OCI-LY1 (cell line): ENCODE measurements around the gene ATP11B.

Experiments
- H2AFZ ChIP-seq: fragments of 200-600 bp; sonication (generic), shearing (Covaris generic); 2 replicates; pipeline ENCODE4 v1.6.0; 2014; ENCODE audit warnings: antibody characterized with exemption, mild to moderate bottlenecking, low read length
- H3F3A ChIP-seq: fragments of 200-600 bp; sonication (generic), shearing (Covaris generic); 2 replicates; pipeline ENCODE4 v1.6.0; 2014; ENCODE audit warnings: mild to moderate bottlenecking, antibody characterized with exemption, low read length, moderate library complexity; ENCODE audit not compliant: insufficient read depth
- H3K27ac ChIP-seq: fragments of 200-600 bp; sonication (generic); 2 replicates; pipeline ENCODE4 v1.5.1; 2014; ENCODE audit warnings: low read length, mixed run types, mild to moderate bottlenecking, low read depth; ENCODE audit not compliant: poor library complexity, severe bottlenecking
- H3K27me3 ChIP-seq: fragments of 200-600 bp; sonication (generic); 2 replicates; pipeline ENCODE4 v1.6.0; 2014; ENCODE audit warnings: antibody characterized with exemption, mild to moderate bottlenecking, low read length, moderate library complexity; ENCODE audit not compliant: insufficient read depth
- H3K36me3 ChIP-seq: fragments of 200-600 bp; sonication (generic); 2 replicates; pipeline ENCODE4 v1.6.1; 2014; ENCODE audit warnings: mild to moderate bottlenecking, antibody characterized with exemption, low read length, moderate library complexity, mixed read lengths; ENCODE audit not compliant: insufficient read depth
- H3K4me1 ChIP-seq: fragments of 200-600 bp; sonication (generic); 2 replicates; pipeline ENCODE4 v1.5.1; 2014; ENCODE audit warnings: mild to moderate bottlenecking, low read length, moderate library complexity; ENCODE audit not compliant: insufficient read depth, severe bottlenecking
- H3K4me2 ChIP-seq: fragments of 200-600 bp; sonication (generic), shearing (Covaris generic); 2 replicates; pipeline ENCODE4 v1.6.1; 2014; ENCODE audit warnings: low read length
- H3K4me3 ChIP-seq: fragments of 200-600 bp; sonication (generic); 2 replicates; pipeline ENCODE4 v1.5.1; 2014; ENCODE audit warnings: low read length, low read depth, mild to moderate bottlenecking, mixed read lengths; ENCODE audit not compliant: poor library complexity, severe bottlenecking
- H3K79me2 ChIP-seq: fragments of 200-600 bp; shearing (Covaris generic); 2 replicates; pipeline ENCODE4 v1.6.1; 2016; ENCODE audit warnings: mixed run types, low read length, mixed read lengths; ENCODE audit not compliant: insufficient read depth
- H3K9ac ChIP-seq: fragments of 200-600 bp; sonication (generic), shearing (Covaris generic); 2 replicates; pipeline ENCODE4 v1.6.1; 2014; ENCODE audit warnings: mild to moderate bottlenecking, low read length, mixed read lengths
- H3K9me2 ChIP-seq: fragments of 200-600 bp; sonication (generic), shearing (Covaris generic); 2 replicates; pipeline ENCODE4 v1.6.1; 2014; ENCODE audit warnings: low read depth, mild to moderate bottlenecking, low read length, mixed read lengths
- H3K9me3 ChIP-seq: fragments of 200-600 bp; shearing (Covaris generic); 2 replicates; pipeline ENCODE4 v1.6.1; 2014; ENCODE audit warnings: low read length, mixed read lengths
- H4K20me1 ChIP-seq: fragments of 200-600 bp; sonication (generic), shearing (Covaris generic); 2 replicates; pipeline ENCODE4 v1.6.0; 2016; ENCODE audit warnings: mild to moderate bottlenecking, low read length; ENCODE audit not compliant: insufficient read depth
- EZH2 ChIP-seq: fragments of 200-600 bp; sonication (generic), shearing (Covaris generic); IDR thresholded peaks from 2 replicates; pipeline ENCODE4 v1.8.0; 2017; ENCODE audit warnings: borderline replicate concordance, mixed run types, mild to moderate bottlenecking, antibody characterized with exemption, low read length, moderate library complexity, mixed read lengths
- TF ChIP-seq, protein P1 (sequence below): fragments of 200-600 bp; sonication (generic), shearing (Covaris generic); IDR thresholded peaks from 2 replicates; pipeline ENCODE4 v1.5.1; 2017; ENCODE audit warnings: mild to moderate bottlenecking, antibody characterized with exemption, low read length, moderate library complexity, mixed read lengths

The ATP11B gene

DNA sequence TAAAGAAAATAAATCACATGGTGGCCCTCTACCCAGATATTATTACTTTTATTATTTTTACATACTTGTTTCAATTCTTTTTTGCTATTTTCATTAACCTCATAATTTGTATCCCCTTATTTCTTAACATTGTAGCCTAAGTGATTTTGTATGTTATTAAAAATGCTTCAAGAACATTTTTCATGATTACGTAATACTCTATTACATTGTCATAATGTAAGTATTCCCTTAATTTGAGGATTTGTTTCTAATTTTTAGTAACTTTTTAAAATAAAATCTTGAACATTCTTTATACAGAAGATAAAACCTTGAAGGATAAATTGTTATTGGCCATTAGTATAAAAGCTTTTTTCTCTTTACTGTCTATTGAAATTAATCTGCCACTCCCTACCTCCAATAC, 98.1 kb downstream of the ATP11B start:
- H3K9me3 ChIP-seq, result no peaks in the 10 kb centered on the region
- no peaks in the 10 kb centered on the region for H4K20me1 ChIP-seq
- H3K36me3 ChIP-seq, result peaks cover 60% of the 10 kb centered on the region
- H3K4me2 ChIP-seq, result no peak overlapping the region
- TF ChIP-seq, protein P1, sequence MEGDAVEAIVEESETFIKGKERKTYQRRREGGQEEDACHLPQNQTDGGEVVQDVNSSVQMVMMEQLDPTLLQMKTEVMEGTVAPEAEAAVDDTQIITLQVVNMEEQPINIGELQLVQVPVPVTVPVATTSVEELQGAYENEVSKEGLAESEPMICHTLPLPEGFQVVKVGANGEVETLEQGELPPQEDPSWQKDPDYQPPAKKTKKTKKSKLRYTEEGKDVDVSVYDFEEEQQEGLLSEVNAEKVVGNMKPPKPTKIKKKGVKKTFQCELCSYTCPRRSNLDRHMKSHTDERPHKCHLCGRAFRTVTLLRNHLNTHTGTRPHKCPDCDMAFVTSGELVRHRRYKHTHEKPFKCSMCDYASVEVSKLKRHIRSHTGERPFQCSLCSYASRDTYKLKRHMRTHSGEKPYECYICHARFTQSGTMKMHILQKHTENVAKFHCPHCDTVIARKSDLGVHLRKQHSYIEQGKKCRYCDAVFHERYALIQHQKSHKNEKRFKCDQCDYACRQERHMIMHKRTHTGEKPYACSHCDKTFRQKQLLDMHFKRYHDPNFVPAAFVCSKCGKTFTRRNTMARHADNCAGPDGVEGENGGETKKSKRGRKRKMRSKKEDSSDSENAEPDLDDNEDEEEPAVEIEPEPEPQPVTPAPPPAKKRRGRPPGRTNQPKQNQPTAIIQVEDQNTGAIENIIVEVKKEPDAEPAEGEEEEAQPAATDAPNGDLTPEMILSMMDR, result no peak
- no peak for TF ChIP-seq EZH2
- H3F3A ChIP-seq, result no peaks in the 10 kb centered on the region
- no peaks in the 10 kb centered on the region for H3K79me2 ChIP-seq
- no peaks in the 10 kb centered on the region for H3K9me2 ChIP-seq
- no peaks in the 10 kb centered on the region for H3K4me1 ChIP-seq
- no peak overlapping the region for H2AFZ ChIP-seq
- H3K9ac ChIP-seq, result no peak overlapping the region
- H3K27me3 ChIP-seq, result no peaks in the 10 kb centered on the region
- no peak overlapping the region for H3K27ac ChIP-seq
- H3K4me3 ChIP-seq, result no peak overlapping the region

DNA sequence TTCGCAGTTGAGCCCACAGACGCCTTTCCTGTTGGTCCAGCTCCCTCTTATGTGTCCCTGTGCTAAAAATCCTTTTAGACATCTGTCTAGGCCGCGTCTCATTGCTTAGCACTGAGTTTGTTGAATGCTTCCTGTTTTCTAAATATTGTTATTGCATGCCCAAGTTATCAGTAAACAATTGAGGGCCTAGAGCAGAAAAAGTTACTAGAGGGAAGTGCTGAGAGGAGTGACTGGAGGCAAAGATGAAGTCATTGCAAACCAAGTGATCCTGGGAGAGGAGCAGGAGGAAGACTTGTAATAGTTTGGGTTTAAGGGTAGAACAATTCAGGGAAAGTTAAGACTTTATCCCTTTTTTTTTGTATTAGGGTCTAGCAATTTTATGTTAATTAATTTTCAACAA, 98.9 kb downstream of the ATP11B start:
- H3K9me2 ChIP-seq, result no peaks in the 10 kb centered on the region
- H3K4me1 ChIP-seq, result no peaks in the 10 kb centered on the region

DNA sequence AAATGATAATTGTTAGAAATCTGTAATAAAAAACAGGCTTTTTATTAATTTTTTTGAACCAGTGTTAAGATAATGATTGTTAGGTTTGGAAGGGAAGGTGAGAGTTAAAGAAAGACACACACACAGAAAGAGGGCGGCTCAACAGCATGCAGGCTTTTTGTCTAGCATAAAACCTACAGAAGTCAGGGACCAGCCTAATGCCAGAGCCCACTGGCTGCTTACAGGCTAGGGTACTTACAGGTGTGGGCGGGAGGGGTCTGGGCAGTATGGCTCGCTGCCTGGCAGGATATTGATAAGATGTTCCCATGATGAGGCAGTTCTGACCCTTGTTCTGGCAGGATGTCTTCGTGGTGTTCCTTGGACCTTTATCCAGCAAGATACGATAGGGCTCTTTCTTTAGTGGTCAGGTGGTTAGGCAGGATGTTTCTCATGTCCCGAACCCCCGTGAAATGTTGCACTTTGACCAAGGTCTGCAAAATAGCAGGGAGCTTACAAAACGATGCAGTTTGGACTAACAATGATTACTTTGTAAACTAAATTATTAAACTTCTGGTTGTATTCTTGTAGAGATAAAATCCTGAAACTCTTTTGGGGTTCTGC, 102.3 kb downstream of the ATP11B start:
- Histone ChIP-seq H2AFZ (no peak overlapping the region), H3K4me1 (no peaks in the 10 kb centered on the region), H3K9ac (no peak overlapping the region), H3K9me2 (no peaks in the 10 kb centered on the region), H3K9me3 (no peaks in the 10 kb centered on the region), H3K4me3 (no peak overlapping the region), H3K4me2 (no peak overlapping the region), H3K27ac (no peak overlapping the region), H4K20me1 (no peaks in the 10 kb centered on the region), H3K36me3 (peaks cover 53% of the 10 kb centered on the region), H3K79me2 (no peaks in the 10 kb centered on the region), H3K27me3 (no peaks in the 10 kb centered on the region), H3F3A (no peaks in the 10 kb centered on the region)
- TF ChIP-seq, protein P1, result no peak
- TF ChIP-seq EZH2, result no peak

More for the DNA sequence above, 98.9 kb downstream of the ATP11B start:
- H2AFZ ChIP-seq, result no peak overlapping the region
- no peaks in the 10 kb centered on the region for H3K27me3 ChIP-seq
- no peak overlapping the region for H3K9ac ChIP-seq
- no peaks in the 10 kb centered on the region for H3K9me3 ChIP-seq
- TF ChIP-seq EZH2, result no peak
- TF ChIP-seq, protein P1, result no peak
- H3K4me3 ChIP-seq, result no peak overlapping the region
- peaks cover 54% of the 10 kb centered on the region for H3K36me3 ChIP-seq
- H3K27ac ChIP-seq, result no peak overlapping the region
- H4K20me1 ChIP-seq, result no peaks in the 10 kb centered on the region
- no peak overlapping the region for H3K4me2 ChIP-seq
- no peaks in the 10 kb centered on the region for H3K79me2 ChIP-seq
- H3F3A ChIP-seq, result no peaks in the 10 kb centered on the region
